Measurements from ENCODE around the gene PROCA1.
"Not testable (repeated sequence)": the region's sequence is repeated elsewhere in the genome, so short reads cannot be mapped to it uniquely, and the experiment has no call there.

The PROCA1 gene

DNA sequence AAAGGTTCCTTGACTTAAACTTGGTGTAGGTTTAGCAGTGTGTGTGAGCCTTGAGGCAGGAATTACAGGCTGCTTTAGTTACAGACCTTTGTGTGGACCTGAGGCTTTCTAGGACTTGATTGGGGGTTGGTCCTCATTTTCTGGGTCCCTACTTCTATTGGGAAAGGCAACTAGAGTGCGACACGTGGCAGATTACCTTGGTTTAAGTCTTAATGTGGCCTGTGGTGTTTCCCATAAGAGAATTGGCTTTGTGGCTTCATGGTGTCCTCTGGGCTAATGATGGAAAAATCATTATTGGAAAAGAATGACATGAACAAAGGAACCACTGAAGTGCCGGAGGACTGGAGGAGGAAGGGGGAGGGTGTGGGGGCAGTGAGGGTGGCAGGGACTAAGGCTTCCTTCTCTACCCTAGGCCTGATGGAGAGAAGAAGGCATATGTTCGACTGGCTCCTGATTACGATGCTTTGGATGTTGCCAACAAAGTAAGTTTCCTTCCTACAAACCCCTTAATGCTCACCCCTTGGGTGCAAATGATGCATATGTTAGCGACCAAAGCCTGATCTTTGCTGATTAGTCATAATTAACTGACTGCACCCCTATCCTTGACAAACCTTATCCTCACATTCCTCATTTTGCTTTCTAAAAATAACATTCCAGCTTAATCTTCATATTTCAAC lies 11.6 kb upstream of the PROCA1 start:
- DNase-seq (ENCODE audit: low read depth), result no peak
- no peak overlapping the region for H3K4me3 ChIP-seq (ENCODE audit: low read length)
- TF ChIP-seq, protein P1, sequence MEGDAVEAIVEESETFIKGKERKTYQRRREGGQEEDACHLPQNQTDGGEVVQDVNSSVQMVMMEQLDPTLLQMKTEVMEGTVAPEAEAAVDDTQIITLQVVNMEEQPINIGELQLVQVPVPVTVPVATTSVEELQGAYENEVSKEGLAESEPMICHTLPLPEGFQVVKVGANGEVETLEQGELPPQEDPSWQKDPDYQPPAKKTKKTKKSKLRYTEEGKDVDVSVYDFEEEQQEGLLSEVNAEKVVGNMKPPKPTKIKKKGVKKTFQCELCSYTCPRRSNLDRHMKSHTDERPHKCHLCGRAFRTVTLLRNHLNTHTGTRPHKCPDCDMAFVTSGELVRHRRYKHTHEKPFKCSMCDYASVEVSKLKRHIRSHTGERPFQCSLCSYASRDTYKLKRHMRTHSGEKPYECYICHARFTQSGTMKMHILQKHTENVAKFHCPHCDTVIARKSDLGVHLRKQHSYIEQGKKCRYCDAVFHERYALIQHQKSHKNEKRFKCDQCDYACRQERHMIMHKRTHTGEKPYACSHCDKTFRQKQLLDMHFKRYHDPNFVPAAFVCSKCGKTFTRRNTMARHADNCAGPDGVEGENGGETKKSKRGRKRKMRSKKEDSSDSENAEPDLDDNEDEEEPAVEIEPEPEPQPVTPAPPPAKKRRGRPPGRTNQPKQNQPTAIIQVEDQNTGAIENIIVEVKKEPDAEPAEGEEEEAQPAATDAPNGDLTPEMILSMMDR (IDR thresholded peaks at IDR 0.05; ENCODE audit: insufficient read depth, low read depth, low read length, missing control alignments), result no peak

DNA sequence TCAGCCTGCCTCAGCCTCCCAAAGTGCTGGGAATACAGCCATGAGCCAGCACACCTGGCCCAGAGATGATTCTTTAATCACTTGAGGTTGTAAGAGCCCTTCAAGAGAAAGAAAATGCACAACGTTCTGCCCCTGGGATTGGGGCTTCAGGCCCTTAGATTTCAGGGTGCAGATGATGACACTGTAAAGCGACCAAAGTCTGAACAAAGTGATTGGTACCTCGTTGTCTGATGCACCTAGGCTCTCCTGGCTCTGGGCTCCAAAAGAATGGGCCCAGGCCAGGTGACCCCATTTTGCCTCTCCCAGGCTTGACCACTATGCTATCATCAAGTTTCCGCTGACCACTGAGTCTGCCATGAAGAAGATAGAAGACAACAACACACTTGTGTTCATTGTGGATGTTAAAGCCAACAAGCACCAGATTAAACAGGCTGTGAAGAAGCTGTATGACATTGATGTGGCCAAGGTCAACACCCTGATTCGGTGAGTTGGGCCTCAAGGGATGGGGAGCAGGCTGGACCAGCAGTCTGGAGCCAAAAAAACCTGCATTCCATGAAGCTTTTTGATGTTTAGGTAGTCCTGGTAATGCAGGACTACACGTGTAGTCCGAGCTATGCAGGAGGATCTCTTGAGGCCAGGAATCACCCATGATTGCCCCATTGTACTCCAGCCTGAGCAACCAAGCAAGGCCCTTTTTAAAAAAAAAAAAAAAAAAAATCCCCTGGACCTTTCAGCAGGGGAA lies 10.9 kb upstream of the PROCA1 start:
- H3K4me3 ChIP-seq (ENCODE audit: low read length), result peak overlapping the region; percentile 25
- DNase-seq (ENCODE audit: low read depth), result no peak
- TF ChIP-seq, protein P1 (IDR thresholded peaks at IDR 0.05; ENCODE audit: insufficient read depth, low read depth, low read length, missing control alignments), result no peak

DNA sequence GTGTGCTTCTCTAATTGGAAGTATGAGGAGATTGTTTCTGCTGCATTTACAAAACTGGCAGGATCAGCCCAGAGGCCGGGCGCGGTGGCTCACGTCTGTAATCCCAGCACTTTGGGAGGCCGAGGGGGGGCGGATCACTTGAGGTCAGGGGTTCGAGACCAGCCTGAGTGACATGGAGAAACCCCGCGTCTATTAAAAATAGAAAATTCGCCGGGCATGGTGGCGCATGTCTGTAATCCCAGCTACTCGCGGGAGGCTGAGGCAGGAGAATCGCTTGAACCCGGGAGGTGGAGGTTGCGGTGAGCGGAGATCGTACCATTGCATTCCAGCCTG lies 9.3 kb upstream of the PROCA1 start:
- not testable (repeated sequence) for DNase-seq (ENCODE audit: low read depth)
- peak overlapping the region; percentile 99 for H3K4me3 ChIP-seq (ENCODE audit: low read length)

DNA sequence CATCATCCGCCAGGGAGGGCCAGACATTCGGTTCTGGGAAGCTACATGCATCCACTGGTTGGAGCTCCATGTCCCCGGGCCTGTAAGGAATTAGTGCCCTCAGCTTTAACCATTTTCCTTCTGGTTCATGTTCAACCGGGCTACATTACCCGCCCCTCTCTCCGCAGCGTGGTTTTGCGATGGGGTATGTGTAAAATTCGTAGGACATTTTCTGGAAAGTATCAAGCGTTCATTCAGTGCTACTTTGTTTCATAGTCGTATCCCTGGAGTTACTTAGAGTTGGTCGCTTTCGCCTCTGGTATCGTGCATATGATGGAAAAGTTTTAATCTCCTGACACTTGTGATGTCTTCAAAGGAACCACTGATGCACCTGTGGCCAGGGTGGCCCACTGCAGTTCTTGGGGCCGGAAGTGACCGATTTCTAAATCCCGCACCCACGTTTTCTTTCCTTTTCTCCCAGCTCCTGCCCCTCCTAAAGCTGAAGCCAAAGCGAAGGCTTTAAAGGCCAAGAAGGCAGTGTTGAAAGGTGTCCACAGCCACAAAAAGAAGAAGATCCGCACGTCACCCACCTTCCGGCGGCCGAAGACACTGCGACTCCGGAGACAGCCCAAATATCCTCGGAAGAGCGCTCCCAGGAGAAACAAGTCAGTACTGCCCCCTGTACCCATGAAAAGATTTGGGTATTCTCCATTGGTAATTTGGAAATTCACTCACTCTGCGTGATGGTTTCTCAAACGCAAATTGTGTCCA lies 8.7 kb upstream of the PROCA1 start:
- peak overlapping the region; percentile 99 for H3K4me3 ChIP-seq (ENCODE audit: low read length)
- TF ChIP-seq, protein P1 (IDR thresholded peaks at IDR 0.05; ENCODE audit: insufficient read depth, low read depth, low read length, missing control alignments), result no peak
- DNase-seq (ENCODE audit: low read depth), result no peak

DNA sequence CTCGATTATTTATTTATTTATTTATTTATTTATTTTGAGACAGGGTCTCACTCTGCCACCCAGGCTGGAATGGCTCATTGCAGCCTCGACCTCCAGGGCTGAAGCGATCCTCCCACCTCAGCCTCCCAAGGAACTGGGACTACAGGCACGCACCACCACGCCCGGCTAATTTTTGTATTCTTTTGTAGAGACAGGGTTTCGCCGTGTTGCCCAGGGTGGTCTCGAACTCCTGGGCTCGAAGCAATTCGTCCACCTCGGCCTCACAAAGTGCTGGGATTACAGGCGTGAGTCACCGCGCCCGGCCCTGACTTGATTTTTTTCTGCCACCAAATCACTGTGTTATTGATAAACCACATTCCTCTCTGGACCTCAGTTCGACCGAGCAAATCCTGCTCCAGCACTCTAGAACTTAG lies 7.3 kb upstream of the PROCA1 start:
- TF ChIP-seq, protein P1 (IDR thresholded peaks at IDR 0.05; ENCODE audit: insufficient read depth, low read depth, low read length, missing control alignments), result no peak
- H3K4me3 ChIP-seq (ENCODE audit: low read length), result peak overlapping the region; percentile 99
- no peak for DNase-seq (ENCODE audit: low read depth)

DNA sequence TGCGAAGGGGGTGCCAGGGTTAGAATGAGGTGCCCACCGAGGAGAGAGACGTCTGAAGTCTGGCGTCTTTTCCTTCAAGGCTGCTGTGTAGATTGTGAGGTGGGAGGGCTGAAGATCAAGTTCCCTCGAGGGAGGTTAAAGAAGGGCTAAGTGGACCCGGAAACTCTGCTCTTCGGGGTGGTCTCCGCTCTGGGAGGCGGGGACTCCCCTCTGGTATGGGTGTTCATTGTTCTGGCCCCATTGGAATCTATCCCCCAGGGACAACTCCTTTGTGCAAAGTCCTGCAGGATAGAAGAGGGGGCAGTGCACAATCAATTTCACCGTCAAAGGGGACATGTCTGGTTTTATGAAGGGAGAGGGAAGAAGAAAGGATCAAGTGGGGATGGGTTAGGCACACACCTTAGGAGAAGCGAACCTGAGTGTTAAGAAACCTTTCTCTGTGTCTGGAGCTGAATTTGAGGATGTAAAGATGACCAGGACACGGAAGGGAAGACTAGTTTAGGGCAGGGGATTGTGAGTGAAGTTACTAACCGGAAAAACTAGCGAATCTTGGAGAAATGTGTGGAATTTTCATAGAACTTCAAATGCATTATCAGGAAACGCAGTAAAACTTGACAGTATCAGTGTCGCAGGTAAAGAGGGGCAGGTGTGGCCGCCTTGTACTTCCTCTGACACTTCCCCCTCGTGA lies 6.8 kb upstream of the PROCA1 start:
- peak overlapping the region; percentile 99 for H3K4me3 ChIP-seq (ENCODE audit: low read length)
- no peak for DNase-seq (ENCODE audit: low read depth)
- TF ChIP-seq, protein P1 (IDR thresholded peaks at IDR 0.05; ENCODE audit: insufficient read depth, low read depth, low read length, missing control alignments), result no peak
